ENCODE data around the gene SH3BP4. TPM values are rescaled to one million over a fixed set of nuclear protein-coding genes. Genes with fewer than 3 reads are reported as not detected.
A peak's percentile ranks its signal among the peaks of the same experiment; 100 is the strongest.

Gene SH3BP4
- total and polyA plus RNA-seq, 2 of the 13 experiments (the other 11 are each of a cell fraction or from before 2014, with no cell fraction given) = 34.6 to 99.1 TPM

DNA sequence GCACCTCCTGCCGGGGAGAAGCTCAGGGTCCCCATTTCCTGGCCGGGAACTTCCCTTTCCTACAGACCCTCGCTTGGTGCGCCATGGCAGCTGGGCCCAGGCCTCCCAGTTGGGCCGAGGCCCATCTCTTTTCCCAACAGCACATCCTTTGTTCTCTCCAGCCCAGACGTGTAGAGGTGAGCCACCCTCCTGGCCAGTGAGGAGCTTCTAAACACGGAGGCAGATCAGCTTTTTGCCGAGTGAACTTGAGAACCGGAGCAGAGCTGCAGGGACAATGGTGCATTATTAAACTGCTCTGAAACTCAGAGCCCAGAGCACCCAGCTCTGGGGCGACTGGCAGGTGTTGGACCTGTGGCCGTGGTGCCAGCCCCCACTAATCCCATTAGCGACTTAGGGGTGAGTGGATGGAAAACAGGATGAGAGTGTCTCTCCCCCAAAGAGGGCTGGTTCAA, 25.4 kb downstream of the SH3BP4 start (continued):
- TF ChIP-seq ETV5 (CRISPR knock-in tag; IDR thresholded peaks at IDR 0.05; ENCODE audit: borderline replicate concordance) = no peak
- TF ChIP-seq, protein P1, sequence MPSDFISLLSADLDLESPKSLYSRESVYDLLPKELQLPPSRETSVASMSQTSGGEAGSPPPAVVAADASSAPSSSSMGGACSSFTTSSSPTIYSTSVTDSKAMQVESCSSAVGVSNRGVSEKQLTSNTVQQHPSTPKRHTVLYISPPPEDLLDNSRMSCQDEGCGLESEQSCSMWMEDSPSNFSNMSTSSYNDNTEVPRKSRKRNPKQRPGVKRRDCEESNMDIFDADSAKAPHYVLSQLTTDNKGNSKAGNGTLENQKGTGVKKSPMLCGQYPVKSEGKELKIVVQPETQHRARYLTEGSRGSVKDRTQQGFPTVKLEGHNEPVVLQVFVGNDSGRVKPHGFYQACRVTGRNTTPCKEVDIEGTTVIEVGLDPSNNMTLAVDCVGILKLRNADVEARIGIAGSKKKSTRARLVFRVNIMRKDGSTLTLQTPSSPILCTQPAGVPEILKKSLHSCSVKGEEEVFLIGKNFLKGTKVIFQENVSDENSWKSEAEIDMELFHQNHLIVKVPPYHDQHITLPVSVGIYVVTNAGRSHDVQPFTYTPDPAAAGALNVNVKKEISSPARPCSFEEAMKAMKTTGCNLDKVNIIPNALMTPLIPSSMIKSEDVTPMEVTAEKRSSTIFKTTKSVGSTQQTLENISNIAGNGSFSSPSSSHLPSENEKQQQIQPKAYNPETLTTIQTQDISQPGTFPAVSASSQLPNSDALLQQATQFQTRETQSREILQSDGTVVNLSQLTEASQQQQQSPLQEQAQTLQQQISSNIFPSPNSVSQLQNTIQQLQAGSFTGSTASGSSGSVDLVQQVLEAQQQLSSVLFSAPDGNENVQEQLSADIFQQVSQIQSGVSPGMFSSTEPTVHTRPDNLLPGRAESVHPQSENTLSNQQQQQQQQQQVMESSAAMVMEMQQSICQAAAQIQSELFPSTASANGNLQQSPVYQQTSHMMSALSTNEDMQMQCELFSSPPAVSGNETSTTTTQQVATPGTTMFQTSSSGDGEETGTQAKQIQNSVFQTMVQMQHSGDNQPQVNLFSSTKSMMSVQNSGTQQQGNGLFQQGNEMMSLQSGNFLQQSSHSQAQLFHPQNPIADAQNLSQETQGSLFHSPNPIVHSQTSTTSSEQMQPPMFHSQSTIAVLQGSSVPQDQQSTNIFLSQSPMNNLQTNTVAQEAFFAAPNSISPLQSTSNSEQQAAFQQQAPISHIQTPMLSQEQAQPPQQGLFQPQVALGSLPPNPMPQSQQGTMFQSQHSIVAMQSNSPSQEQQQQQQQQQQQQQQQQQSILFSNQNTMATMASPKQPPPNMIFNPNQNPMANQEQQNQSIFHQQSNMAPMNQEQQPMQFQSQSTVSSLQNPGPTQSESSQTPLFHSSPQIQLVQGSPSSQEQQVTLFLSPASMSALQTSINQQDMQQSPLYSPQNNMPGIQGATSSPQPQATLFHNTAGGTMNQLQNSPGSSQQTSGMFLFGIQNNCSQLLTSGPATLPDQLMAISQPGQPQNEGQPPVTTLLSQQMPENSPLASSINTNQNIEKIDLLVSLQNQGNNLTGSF (CRISPR knock-in tag; IDR thresholded peaks at IDR 0.05) = no peak
- TF ChIP-seq ZNF3 (CRISPR knock-in tag; IDR thresholded peaks at IDR 0.05) = no peak
- TF ChIP-seq, protein P2, sequence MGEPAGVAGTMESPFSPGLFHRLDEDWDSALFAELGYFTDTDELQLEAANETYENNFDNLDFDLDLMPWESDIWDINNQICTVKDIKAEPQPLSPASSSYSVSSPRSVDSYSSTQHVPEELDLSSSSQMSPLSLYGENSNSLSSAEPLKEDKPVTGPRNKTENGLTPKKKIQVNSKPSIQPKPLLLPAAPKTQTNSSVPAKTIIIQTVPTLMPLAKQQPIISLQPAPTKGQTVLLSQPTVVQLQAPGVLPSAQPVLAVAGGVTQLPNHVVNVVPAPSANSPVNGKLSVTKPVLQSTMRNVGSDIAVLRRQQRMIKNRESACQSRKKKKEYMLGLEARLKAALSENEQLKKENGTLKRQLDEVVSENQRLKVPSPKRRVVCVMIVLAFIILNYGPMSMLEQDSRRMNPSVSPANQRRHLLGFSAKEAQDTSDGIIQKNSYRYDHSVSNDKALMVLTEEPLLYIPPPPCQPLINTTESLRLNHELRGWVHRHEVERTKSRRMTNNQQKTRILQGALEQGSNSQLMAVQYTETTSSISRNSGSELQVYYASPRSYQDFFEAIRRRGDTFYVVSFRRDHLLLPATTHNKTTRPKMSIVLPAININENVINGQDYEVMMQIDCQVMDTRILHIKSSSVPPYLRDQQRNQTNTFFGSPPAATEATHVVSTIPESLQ (CRISPR knock-in tag; conservative IDR thresholded peaks at IDR 0.05) = no peak
- TF ChIP-seq CBX2 (IDR thresholded peaks at IDR 0.05; ENCODE audit: low read depth, low read length) = no peak
- no peak for TF ChIP-seq CBX2 (CRISPR knock-in tag; IDR thresholded peaks at IDR 0.05; ENCODE audit: low read depth)
- no peak for TF ChIP-seq ZNF616 (CRISPR knock-in tag; IDR thresholded peaks at IDR 0.05; ENCODE audit: low read depth)
- TF ChIP-seq XRCC5 (optimal IDR thresholded peaks at IDR 0.05; ENCODE audit: low read length) = peak; percentile 56
- TF ChIP-seq TBX3 (IDR thresholded peaks at IDR 0.05; ENCODE audit: borderline replicate concordance) = 0 out of 2 replicates have a peak, but pooled peaks have one; percentile 9
- TF ChIP-seq MATR3 (CRISPR knock-in tag; IDR thresholded peaks at IDR 0.05) = no peak
- TF ChIP-seq ZIK1 (CRISPR knock-in tag; IDR thresholded peaks at IDR 0.05; ENCODE audit: borderline replicate concordance, low read depth) = no peak
- TF ChIP-seq, protein P3, sequence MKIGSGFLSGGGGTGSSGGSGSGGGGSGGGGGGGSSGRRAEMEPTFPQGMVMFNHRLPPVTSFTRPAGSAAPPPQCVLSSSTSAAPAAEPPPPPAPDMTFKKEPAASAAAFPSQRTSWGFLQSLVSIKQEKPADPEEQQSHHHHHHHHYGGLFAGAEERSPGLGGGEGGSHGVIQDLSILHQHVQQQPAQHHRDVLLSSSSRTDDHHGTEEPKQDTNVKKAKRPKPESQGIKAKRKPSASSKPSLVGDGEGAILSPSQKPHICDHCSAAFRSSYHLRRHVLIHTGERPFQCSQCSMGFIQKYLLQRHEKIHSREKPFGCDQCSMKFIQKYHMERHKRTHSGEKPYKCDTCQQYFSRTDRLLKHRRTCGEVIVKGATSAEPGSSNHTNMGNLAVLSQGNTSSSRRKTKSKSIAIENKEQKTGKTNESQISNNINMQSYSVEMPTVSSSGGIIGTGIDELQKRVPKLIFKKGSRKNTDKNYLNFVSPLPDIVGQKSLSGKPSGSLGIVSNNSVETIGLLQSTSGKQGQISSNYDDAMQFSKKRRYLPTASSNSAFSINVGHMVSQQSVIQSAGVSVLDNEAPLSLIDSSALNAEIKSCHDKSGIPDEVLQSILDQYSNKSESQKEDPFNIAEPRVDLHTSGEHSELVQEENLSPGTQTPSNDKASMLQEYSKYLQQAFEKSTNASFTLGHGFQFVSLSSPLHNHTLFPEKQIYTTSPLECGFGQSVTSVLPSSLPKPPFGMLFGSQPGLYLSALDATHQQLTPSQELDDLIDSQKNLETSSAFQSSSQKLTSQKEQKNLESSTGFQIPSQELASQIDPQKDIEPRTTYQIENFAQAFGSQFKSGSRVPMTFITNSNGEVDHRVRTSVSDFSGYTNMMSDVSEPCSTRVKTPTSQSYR (CRISPR knock-in tag; IDR thresholded peaks at IDR 0.05; ENCODE audit: borderline replicate concordance) = no peak
- TF ChIP-seq JDP2 (CRISPR knock-in tag; IDR thresholded peaks at IDR 0.05; ENCODE audit: borderline replicate concordance) = no peak
- TF ChIP-seq, protein P4, sequence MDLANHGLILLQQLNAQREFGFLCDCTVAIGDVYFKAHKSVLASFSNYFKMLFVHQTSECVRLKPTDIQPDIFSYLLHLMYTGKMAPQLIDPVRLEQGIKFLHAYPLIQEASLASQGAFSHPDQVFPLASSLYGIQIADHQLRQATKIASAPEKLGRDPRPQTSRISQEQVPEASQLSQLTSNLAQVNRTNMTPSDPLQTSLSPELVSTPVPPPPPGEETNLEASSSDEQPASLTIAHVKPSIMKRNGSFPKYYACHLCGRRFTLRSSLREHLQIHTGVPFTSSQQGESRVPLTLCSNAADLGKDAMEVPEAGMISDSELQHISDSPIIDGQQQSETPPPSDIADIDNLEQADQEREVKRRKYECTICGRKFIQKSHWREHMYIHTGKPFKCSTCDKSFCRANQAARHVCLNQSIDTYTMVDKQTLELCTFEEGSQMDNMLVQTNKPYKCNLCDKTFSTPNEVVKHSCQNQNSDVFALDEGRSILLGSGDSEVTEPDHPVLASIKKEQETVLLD (CRISPR knock-in tag; IDR thresholded peaks at IDR 0.05; ENCODE audit: low read depth) = no peak
- TF ChIP-seq HHEX (CRISPR knock-in tag; IDR thresholded peaks at IDR 0.05) = no peak
- TF ChIP-seq SIX1 (CRISPR knock-in tag; IDR thresholded peaks at IDR 0.05; ENCODE audit: borderline replicate concordance) = no peak
- TF ChIP-seq, protein P5, sequence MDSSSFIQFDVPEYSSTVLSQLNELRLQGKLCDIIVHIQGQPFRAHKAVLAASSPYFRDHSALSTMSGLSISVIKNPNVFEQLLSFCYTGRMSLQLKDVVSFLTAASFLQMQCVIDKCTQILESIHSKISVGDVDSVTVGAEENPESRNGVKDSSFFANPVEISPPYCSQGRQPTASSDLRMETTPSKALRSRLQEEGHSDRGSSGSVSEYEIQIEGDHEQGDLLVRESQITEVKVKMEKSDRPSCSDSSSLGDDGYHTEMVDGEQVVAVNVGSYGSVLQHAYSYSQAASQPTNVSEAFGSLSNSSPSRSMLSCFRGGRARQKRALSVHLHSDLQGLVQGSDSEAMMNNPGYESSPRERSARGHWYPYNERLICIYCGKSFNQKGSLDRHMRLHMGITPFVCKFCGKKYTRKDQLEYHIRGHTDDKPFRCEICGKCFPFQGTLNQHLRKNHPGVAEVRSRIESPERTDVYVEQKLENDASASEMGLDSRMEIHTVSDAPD (CRISPR knock-in tag; IDR thresholded peaks at IDR 0.05) = no peak
- no peak for TF ChIP-seq ZFAT (CRISPR knock-in tag; conservative IDR thresholded peaks at IDR 0.05)

All from HepG2 (cell line).